GM19468 (cell line): ENCODE results near the gene FXYD2.

Experiments
- ATAC-seq: cut with Tn5 transposase; IDR thresholded peaks from one replicate; pipeline ENCODE4 v1.9.1; 2021; ENCODE audit warnings: mild to moderate bottlenecking, moderate library complexity, moderate number of reproducible peaks; ENCODE audit not compliant: unreplicated experiment; ENCODE audit errors: extremely low read depth

Gene FXYD2

GRCh38 chr11:117806846-117807245, 17.7 kb downstream of the FXYD2 start:
- no peak for ATAC-seq

GRCh38 chr11:117805045-117805444, 19.5 kb downstream of the FXYD2 start:
- no peak for ATAC-seq

GRCh38 chr11:117803896-117804295, 20.6 kb downstream of the FXYD2 start:
- ATAC-seq, result no peak

- no peak for ATAC-seq
Observed at GRCh38 chr11:117799634-117800033, 24.9 kb downstream of the FXYD2 start.

GRCh38 chr11:117796872-117797529, 27.5 kb downstream of the FXYD2 start, which contains the start of gene DSCAML1:
Gene DSCAML1 (minus strand): TSS chr11:117797216. CDS start chr11:117797079, 137 bp downstream.
- ATAC-seq, result no peak

- ATAC-seq, result no peak
Observed at GRCh38 chr11:117796456-117796871, 28.1 kb downstream of the FXYD2 start.

- ATAC-seq, result no peak
Observed at GRCh38 chr11:117795638-117796455, 28.7 kb downstream of the FXYD2 start.

GRCh38 chr11:117794772-117795629, 29.5 kb downstream of the FXYD2 start:
- no peak for ATAC-seq

- no peak for ATAC-seq
Observed at GRCh38 chr11:117794135-117794534, 30.4 kb downstream of the FXYD2 start.

GRCh38 chr11:117793583-117793982, 31.0 kb downstream of the FXYD2 start:
- no peak for ATAC-seq

GRCh38 chr11:117792992-117793391, 31.6 kb downstream of the FXYD2 start:
- no peak for ATAC-seq

GRCh38 chr11:117792241-117792640, 32.3 kb downstream of the FXYD2 start:
- no peak for ATAC-seq

GRCh38 chr11:117790279-117790678, 34.3 kb downstream of the FXYD2 start:
- ATAC-seq, result no peak

GRCh38 chr11:117789241-117789640, 35.3 kb downstream of the FXYD2 start:
- ATAC-seq, result no peak

- no peak for ATAC-seq
Observed at GRCh38 chr11:117786135-117786870, 38.2 kb downstream of the FXYD2 start.

- ATAC-seq, result no peak
Observed at GRCh38 chr11:117782101-117782500, 42.4 kb downstream of the FXYD2 start.

- ATAC-seq, result no peak
Observed at GRCh38 chr11:117781627-117782026, 42.9 kb downstream of the FXYD2 start.

GRCh38 chr11:117780456-117780855, 44.1 kb downstream of the FXYD2 start:
- ATAC-seq, result no peak

- ATAC-seq, result no peak
Observed at GRCh38 chr11:117774553-117774952, 50.0 kb downstream of the FXYD2 start.

GRCh38 chr11:117772360-117772759, 52.2 kb downstream of the FXYD2 start:
- ATAC-seq, result no peak
